CD4-positive, alpha-beta T cell treated with Interleukin-6 for 4 hours (primary cell): ENCODE data around the gene HOXB4.

ENCODE experiments used
- DNase-seq: peaks from one replicate; pipeline ENCODE4 v3.0.0-alpha.2; 2020; ENCODE audit warnings: mixed read lengths

HOXB4 gene

DNA sequence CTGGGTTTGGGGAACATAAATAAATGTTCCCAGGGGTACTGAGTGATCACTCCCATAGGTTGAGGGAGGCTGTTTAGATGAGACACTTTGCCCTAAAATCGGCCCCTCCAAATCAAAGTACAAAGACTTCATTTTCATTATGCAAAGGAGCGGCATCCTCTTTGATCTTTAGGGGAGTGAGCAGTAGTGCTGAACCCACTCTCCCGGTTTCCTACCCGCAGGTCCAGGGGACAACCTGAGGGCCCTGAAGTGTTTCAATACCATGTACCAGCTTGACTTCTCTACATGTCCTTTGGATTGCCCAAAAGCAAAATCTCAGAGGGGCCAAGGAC lies 23.0 kb upstream of the HOXB4 start:
- no peak for DNase-seq

DNA sequence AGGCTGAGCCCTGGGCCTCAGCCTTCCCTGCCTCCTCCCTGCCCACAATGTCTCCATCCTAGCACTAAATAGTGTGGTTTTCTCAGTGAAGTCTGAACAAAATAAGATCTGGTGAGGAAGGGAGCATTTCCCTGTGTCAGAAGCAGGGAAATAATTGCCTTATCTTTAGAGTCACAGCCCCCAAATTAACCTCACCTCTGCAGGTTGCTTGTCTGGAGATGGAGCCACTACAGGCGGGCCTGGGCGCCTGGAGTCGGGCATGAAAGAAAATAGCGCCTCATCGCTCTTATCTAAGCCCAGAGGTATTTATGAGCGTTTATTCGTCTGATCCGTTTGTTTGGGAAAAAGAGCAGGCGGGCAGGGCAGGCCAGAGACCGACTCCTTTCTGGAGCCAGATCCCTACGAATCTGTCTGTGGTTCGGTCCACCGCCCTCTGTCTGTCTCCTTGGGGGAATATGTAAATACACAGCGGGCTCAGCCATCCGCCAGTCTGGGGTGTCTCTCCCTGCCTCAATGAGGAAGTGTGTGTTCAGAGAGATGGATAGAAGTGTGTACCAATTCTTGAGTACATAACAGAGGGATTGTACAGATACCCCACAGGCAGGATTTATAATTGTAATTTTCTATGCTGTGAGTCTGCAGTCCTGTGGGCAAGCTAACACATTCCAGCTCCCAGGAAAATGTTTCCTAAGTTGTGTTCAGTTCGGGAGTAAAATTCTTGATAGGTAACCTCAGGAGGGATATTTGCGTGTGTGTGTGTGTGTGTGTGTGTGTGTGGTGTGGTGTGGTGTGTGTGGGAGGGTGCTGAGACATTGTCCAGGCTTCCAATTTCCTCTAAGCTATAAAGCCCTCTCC lies 22.3 kb upstream of the HOXB4 start:
- no peak for DNase-seq

DNA sequence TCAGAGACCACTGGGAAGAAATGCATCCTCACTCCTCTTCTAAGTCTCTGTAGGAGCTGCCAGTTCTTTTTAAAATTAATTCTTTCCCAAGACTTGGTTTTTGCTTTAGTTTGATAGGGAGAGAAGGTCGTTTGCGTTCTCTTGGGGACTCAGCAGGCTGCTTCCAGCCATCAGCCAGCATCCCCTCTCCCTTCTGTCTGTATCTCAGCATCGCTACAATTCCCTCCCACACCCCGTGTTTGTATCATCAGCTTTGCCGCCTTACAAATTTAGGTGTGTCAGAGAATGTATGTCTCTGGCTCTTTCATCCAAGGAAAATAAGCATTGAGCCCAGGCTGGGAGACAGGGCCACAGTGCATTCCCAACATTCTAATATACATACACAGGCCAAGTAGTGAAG lies 21.2 kb upstream of the HOXB4 start:
- no peak for DNase-seq

DNA sequence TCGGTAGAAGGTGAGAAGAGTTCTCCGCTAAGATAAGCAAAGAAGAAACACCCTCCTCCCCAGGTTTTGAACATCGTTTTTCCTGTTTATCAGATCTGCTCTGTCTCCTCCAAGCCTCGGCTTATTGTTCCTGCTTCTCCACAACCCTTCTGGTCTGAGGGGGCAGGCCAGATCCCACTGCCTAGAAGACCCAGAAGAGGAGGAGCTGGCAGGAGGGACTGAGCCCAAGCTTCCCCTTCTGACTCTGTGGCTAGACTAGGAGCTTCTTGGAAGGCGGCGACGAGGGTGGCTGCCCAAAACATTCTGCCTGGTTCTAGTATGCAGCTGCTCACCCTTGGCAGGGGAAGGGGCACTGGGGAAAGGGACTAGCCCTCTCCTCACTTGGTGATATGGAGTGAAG lies 20.6 kb upstream of the HOXB4 start:
- no peak for DNase-seq

DNA sequence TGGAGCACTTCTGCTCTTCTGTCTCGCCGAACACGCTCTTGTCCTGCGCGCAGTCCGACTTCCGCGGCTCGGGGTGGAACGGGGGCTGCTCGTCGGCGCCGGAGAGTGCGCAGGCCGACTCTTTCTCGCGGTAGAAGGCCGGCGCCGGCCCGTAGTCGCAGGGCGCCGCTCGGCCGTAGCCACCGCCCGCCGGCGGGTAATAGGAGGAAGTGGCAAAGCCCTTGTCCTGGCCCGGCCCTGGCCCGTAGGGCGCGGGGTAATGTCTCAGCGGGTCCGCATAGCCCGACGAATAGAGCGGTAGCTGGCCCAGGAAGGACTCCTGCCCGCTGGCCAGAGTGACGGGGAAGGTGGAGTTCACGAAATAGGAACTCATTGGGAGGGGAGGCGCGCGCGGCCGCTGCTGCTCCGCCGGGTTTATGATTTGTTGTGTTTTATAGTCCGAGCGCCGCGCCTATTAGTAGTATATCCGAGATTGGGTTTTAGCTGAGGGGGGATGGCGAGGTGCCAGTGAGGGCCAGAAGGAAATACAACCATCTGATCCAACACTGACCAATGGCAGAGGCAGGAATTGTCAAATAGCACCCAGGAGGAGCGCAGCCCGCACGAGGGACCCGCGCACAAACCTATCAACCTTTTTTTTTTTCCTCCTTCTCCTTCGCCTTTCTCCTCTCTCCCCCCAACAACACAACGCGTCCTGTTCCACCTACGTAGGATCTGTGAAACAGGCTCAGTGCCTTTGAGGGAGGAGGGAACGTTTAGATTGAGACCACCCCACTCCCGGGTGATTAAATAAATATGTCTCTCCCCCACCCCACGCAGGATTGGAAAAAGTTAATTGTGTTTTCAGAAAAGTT lies 19.9 kb upstream of the HOXB4 start:
- peak; percentile 53 for DNase-seq

DNA sequence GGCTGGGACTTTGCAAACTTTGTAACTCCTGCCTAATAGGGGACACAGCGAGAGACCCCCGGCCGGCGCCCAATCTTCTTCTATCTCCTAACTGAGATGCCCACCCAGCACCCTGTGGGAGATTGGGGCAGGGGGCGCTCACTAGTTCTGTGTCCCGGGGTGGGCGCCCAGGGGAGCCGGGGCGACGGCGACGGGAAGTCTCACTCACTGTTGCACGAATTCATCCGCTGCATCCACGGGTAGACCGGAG lies 19.3 kb upstream of the HOXB4 start:
- DNase-seq: no peak

DNA sequence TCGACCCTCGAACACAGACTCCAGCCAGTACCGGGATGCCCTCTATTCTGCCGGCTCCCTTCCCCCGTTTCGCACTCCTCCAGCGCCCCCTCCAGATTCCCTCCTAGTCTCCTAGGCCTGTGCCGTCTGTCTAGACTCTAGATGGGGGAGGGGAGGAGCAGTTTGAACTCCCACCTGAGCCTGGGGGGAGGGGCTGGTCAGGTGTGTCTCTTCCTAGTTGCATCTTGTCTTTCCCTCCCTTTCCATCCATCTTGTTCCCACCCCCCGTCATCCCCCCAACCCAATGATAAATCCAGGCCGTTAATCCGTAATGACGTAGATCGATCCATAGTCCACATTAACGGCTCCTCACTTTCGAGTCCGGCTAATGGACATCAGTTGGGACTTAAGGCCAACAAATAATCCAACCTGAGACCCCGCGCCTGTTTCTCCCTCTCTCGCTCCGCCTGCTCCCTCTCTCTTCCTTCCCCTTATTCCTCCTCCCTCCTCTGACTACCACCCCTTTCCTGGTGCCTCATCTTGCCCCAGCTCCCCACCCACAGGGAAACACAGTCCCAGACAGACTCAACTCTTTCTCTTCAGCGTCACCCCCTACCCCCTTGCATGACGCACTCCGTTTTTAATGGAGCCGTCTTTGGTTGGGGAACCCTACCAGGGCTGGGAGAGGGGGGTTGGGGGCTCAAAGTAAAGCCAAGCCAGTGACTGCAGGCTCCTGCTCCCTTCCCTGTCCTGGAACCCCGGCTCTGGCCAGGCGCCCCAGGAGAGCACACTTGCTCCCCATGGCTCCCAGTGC lies 18.8 kb upstream of the HOXB4 start:
- DNase-seq: no peak

DNA sequence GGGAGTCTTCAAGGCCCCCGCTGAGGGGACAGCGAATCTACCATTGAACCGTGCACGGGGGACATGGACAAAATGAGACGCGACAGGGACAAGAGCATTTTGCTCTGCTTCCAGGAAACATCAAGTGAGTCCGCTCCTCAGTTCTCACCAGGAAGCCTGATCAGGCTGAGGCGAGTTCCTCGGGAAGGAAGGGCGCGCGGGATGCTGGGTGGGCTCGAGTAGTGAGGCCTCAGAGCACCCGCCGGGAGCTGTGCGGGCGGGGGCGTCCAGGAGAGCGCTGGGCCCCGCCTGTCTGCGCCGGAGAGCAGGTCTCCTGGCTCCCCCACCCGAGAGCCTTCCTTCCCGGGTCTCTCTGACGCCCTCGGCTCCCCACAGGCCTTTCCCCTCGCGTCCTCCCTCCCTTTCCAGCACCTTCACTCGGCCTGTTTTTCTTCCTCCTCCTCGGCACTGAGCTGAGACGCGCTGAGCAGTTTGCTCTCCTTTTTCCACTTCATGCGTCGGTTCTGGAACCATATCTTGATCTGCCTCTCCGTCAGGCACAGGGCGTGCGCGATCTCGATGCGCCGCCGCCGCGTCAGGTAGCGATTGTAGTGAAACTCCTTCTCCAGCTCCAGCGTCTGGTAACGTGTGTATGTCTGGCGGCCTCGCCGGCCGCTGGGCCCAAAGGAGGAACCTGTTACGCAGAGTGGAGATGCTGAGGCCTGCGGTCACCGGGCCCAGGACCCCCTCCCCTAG lies 18.0 kb upstream of the HOXB4 start:
- DNase-seq: peak; percentile 48

DNA sequence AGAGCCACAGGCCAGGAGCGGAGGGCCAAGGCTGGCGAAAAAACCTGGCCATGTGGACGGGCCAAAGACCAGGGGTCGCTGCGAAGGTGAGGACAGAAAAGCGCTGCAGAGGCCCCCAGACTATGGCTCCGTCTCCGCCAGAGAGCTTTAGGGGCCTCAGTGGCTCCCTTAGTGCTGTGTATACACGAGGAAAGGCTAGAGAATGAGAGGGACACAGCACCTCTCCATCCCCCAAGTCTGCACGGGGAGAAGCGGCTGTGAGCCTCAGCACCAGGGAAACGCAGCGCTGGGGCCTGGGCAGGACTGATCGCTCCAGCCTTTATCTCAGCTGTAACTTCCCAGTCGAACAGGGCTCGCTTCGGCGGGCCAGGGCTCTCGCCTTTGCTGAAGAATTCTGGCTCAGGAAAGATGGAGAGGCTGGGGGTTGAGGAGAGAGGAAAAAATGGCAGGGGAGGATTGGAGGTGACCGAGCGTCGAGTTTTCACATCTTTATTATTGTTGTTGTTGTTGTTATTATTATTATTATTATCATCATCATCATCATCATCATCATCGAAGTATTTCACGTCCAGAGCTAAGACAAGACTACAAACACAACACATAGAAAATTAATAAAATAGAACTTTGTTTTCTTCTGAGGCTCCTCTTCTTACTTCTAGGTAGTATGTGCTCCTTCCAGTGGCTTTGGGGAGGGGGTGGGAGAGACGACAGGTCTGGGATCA lies 17.3 kb upstream of the HOXB4 start:
- DNase-seq: no peak

DNA sequence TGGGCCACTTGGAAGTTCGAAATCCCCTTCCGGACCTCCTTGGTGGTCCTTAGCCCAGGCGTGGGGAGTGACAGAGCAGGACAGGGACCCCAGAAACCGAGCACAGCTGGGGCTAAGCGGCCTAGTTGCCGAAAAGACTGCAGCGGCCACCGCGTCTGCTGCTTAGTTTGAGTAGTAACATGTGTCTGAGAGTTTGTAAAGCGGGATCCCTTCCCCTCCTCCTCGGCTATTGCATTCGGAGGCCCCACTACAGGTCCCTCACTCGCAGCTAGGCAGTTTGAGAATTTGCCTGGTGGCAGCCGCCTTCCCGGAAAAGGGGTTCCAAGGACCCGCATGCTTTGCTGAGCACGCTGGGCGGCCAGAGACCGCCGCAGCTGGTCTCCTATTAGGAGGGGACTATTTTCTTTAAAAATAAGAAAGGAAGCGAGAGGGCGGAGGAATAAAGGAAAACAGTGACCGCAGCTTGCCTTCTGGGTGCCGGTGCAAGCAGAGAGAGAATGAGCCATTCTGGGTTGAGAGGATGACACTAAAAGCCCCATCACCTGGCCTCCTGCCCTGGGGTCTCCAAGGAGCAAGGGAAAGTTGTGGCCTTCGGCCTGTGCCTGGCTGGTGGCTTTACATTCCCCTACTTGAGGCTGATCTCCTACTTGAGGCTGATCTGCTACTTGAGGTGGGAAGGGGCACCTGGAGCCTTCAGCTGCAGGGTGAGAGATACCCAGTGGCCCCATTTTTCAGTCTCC lies 16.6 kb upstream of the HOXB4 start:
- DNase-seq: no peak

DNA sequence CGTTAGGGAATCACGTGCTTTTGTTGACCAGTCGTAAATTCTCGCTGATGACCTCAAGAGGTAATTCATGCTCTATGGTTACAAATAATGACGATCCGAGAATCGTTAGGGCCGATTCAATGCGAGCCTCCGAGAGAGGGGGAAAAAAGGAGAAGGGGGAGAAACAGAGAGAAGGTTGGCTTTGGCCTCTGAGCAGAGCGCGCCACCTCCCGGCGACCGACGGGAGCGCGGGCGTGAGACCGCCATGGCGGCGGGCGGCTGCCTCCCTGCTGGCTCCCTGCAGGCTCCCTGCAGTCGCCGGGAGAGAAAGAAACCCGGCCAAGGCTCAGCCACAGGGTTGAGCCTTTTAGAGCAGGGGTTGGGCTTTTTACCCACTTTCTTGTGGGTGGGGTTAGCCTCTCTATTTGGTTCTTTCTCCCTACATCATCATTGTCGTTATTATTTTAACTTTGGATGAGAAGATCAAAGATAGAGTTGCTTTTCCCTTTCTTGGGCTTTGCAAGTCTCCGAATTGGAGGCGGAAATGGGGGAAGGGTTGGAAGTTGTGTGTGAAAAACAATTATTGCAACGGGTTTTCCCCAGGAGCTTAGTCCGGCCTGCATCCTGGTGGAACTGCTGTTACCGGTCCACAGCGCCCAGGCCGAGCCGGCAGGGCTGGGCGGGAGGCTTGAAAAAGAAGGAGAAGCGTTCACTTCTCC lies 15.8 kb upstream of the HOXB4 start:
- DNase-seq: peak; percentile 86

DNA sequence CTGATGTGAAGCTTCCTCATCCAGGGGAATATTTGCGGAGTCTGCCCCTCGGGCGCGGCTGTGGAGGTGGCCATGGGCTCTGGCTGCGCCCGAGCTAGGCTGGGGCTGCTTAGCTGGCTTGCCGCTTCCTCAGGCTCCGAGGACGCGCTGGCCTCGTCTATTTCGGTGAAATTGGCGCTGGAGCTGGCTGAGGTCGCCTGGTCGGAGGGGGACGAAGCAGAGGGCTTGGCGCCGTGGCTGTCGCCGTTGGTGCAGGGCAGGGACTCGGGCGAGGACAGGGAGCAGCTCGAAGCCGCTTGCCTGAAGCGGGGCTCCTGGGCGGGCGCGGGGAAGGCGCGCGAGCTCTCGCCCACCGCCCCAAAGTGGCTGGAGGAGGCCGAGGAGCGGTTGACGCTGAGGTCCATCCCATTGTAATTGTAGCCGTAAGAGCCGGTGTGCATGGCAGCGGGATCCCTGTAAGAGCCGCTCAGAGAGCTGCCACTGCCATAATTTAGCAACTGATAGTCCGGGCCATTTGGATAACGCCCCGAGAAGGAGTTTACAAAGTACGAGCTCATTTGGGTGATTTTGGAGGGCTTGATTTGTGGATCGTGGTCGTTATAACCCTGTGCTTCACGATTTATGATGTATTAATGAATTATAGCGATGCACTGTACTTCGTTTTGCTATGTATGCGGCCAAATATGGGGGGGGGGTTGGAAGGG lies 15.1 kb upstream of the HOXB4 start, which contains the start of gene HOXB5:
TSS of gene HOXB5 (minus strand) at position 654 of the 704 bp plus-strand sequence. CDS start at position 557, 97 bp downstream.
- DNase-seq: peak; percentile 46

DNA sequence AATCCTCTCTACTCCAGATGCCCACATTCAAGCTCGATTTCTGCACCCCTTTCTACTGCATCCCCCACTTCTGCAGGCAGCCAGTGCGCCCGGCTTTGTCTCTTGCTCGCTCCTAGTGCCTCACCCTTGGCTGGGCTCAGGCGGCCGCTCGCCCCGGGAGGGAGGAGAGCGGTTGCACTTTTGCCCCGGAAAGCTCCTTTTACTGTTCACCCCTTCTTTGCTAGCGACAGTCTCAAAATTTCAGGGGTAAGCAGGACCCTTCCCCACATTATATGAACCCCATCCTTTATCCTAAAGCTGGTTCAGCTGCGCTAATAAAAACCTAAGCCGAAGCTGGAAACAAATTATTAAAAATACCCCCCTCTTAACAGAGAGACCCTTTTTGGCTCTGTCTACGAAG lies 14.4 kb upstream of the HOXB4 start:
- peak; percentile 35 for DNase-seq

DNA sequence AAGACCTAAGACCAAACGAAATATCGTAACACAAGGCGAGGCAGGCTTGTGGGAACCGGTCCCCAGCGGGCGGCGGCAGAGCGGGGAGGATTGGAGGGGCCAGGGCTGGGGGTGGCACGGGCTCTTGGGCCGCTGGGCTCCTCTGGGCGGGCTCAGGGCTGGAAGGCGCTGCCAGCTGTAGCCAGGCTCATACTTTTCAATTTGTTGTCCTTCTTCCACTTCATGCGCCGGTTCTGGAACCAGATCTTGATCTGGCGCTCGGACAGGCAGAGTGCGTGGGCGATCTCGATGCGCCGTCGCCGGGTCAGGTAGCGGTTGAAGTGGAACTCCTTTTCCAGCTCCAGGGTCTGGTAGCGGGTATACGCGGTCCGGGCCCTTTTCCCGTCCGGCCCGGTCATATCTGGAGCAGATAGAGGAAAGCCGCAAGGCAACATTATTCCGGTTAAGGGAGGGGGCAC lies 13.9 kb upstream of the HOXB4 start:
- DNase-seq: no peak

DNA sequence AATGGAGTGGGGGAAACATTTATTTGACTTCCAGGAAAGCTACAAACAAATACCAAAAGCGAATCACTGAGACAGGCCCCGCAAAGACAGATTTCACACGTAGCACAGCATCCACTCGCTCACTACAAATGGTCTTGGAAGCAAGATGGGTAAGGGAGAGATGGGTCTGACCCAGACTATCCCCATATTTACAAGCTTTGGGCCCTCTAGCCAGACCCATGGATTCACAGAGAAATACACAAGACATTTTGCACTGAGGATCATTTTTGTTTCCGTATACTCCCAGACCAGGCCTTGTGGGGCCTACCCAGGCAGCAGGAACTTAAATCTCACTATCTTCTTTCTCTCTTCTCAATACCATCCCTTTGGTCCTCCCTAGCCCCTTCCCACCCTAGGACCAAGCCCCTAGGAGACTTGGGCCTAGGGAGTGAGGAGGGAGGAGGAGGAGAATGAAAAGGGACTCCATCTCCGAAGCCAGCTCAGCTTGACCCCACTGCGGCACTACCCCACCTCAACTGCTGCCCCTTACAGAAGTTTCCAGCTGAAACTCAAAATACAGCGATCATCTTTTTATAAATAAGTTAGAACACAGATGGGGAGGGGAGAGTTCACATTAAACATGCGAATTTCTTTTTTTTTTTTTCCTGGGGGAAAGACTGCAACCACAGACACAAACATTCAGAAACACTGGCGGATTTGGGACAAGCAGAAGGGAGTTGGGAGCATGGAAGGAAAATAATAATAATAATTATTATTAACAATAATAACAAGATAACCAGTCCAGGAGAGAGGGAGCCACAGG lies 13.3 kb upstream of the HOXB4 start:
- DNase-seq: no peak

DNA sequence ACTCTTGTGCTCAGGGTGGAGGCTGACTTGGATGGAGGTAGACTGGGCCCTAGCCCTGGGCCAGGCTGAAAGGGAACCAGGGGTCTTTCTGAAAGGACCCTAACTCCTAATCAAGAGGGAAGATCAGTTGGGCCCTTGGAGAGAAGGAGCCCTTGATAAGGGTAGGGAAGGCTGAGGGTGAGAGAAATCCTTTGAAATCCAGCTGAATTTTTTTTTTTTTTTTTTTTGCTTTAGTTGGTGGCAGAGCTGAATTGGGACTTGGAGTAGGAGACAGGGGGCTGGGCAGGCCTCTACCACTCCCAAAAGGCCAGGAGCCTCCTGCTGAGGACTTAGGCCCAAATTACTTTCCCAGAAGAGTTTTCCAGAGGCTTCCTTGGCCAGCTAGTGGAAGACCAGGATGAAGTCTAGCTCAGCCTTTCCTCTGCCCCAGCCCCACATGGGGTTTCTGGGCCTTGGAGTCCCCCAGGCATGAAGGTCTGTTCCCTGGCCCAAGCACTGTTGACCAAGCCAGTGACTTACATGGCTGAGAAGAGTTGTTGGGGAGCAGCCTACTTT lies 12.5 kb upstream of the HOXB4 start:
- no peak for DNase-seq

DNA sequence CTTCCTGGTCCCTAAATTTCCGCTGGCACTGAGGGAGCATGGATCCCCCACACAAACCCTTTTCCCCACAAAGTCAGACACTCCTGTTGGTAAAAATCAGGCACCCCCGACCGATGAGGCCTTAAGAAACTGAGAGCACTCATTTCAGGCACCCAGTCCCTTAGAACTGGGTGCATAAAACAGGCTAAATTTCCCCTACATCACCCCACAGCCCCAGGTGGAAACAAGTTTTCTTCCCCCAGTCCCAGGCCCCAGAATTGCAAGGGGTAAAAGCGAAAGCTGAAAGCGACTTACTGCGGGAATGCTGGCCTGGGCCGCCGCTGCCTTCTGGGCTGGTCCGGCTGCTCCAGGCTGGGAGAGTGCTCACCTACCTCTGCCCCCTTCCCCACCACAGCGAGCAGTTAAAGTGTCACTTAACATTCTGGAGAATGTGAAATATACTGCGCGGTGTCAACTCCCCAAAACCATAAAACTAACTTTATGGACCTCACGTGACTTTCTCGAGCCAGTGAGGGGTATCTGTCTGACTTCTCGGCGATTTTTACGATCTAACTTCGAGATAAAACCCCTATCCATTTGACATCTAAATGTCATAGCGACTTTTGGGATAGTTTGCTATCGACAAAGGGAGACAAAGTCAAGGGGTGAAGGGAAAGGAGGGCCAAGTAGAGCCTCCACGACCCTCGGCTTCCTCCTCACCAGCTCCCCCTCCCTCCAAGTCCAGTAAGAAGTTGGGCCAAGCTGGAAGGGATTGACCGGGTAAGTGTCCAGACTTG lies 11.9 kb upstream of the HOXB4 start, which contains the start of gene HOXB3:
TSS of gene HOXB3 (minus strand) at position 411 of the 776 bp plus-strand sequence. CDS start 37,767 bp downstream, outside the sequence.
- DNase-seq: no peak
